HPDE6-E6E7 (cell line): ENCODE measurements around the gene NIFK.

Experiments used
- DNase-seq: peaks from one replicate; pipeline ENCODE4 v3.0.0; 2011; ENCODE audit warnings: missing footprints; ENCODE audit errors: extremely low spot score

The NIFK gene

DNA sequence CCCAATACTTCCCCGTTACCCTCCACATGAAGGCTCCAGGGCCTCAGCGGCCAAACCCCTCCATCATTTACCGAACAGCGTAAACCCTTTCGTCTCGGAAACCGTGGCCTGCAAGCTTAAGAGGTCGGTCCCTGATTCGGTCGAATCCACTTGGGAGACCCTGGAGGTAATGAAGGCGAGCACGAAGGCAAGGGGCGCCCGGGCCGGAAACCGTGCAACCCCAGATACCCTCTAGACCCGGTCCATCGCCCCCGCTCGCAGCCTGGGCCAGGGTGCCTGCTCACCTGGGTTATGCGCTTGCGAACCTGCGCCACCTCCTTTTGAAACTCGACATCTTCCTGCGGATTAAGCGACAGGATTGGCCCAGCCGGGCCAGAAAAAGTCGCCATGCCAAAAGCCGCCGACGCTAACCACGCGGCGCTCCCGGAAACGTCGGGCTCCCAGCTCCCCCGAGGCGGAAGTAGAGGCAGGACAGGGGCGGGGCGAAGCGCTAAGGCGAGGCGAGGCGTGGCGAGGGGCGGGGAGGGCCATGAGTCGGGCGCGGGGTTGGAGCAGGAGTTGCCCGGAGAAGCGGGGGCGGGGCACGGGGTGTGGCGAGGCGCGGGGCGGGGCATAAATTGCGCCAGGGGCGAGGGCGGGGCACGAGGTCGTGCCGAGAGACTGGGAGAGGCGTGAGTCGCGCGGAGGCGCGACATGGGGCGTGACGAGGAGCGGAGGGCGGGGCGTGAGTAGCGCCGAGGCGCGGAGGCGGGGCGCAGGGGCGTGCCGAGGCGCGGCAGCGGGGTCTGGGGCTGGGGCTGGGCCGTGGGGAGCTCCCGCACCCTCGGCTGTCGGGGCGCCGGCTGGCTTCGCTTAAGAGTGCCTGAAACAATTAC is at the start of gene NIFK:
Gene NIFK, minus strand, starts transcription at position 414 of the 875 bp plus-strand sequence. Its CDS starts 25 bp downstream, at position 389.
- peak; percentile 95 for DNase-seq

DNA sequence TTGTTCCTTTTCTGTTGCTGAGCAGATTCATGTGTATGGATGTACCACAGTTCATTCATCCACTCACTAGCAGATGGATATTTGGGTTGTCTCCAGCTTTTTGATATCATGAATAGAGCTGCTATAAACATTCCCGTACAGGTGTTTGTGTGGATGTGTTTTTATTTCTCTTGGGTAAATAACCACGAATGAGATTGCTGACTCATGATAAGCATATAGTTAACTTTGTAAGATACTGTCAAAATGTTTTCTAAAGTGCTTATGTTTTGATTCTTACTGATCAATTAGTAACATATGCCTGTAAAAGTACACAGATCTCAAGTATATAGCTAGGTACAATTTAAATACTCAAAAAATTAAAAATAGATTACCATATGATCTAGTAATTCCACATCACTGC is 46.5 kb upstream of the NIFK start:
- DNase-seq: no peak

DNA sequence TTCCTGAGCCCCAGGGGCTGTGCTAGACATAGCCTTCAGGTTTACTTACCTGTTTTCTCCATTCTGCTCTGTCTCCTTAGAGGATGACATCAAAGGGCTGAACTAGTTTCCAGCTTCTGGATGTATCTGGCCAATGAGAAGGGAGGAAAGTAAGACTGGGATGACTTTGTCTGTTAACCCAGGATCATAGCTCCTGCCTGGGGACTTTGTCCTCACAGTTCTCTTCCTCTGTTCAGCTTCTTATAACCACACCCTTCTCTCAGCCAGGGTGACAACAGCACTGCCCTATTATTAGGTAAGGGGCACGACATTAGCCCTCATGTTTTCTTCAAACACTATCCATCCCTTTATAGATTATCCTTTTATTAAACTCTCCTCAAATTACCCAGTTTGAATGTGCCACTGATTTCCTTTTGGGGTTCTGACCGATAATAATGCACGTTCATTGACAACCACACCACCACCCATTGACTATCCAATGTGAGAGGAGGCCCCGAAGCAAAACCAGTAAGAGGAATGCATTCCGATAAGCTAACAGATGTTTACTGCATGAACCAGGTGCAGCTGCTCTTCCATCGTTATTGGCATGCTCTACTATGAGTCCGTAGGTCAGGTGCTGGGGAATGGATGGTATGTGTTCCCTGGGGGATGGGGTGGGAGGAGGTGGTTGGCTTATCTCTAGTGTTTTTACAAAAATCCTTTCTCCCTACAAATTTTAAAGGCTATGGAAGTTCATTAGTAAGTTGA is 42.2 kb upstream of the NIFK start:
- no peak for DNase-seq

DNA sequence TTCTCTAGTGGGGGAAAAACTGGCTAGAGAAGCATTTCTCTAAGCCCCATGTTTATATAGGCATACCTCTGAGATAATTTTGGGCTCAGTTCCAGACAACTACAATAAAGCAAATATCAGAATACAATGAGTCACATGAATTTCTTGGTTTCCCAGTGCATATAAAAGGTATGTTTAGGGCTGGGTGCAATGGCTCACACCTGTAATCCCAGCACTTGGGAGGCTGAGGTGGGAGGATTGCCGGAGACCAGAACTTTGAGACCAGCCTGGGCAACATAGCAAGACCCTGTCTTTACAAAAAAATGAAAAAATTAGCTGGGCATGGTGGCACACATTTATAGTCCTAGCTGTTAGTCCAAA is 41.0 kb upstream of the NIFK start:
- DNase-seq: no peak

DNA sequence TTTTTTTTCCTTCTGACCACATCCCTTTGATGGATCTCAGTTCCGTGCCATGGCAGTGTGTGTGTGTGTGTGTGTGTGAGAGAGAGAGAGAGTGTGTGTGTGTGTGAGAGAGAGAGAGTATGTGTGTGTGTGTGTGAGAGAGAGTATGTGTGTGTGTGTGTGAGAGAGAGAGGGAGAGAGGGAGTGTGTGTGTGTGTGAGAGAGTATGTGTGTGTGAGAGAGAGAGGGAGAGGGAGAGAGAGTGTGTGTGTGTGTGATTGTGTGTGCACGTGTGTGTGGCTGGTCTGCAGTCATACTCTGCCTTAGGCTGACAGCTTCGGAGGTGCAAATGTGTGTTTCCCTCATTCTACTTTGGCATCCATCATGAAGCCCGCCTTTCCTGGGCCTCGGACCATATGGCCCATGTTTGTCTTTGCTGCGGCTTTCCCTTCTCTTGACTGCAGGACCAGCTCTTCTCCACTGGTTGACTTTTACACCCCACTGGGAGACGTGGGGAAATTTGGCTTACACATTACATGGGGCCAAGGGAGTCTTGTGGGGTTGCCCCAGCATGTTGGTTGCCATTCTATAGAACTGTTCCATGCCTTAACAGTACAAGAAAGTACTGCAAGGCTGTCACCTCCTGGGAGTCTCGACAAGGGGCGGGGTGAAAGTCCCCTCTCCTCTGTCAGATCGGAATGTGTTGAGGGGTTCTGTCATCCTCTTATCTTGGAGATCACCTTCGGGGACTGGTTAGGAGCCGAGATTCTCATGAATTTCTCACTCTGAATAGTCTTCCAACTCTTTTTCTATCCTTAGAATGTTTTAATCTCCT is 40.4 kb upstream of the NIFK start:
- no peak for DNase-seq

DNA sequence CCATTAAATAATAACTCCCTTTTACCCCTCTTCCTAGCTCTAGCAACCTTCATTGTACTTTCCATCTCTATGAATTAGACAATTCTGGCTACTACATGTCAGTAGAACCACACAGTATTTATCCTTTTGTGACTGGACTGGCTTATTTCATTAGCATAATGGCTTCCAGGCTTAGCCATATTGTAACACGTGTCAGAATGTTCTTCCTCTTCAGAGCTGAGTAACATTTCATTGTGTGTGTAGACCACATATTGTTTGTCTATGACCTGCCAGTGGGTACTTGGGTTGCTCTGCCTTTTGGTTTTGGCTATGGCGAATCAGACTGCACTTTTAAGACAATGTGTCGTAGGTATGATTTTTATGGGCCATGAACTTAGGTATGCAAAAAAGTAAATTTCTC is 39.7 kb upstream of the NIFK start:
- DNase-seq: no peak

DNA sequence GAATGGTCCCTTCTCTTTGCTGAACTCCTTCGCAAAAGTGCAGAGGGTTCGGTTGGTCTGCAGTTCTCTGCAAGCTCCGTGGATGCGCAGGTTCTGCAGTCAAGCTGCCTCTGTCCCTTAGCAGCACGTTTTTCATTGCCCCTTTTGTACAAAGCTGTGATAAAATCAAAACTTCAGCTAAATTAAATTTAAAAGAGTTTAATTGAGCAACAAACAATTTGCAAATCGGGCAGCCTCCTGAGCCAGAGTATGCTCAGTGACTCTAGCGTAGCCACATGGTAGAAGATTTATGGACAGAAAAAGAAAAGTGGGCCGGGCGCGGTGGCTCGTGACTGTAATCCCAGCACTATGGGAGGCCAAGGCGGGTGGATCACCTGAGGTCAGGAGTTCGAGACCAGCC is 37.6 kb upstream of the NIFK start:
- DNase-seq: no peak

DNA sequence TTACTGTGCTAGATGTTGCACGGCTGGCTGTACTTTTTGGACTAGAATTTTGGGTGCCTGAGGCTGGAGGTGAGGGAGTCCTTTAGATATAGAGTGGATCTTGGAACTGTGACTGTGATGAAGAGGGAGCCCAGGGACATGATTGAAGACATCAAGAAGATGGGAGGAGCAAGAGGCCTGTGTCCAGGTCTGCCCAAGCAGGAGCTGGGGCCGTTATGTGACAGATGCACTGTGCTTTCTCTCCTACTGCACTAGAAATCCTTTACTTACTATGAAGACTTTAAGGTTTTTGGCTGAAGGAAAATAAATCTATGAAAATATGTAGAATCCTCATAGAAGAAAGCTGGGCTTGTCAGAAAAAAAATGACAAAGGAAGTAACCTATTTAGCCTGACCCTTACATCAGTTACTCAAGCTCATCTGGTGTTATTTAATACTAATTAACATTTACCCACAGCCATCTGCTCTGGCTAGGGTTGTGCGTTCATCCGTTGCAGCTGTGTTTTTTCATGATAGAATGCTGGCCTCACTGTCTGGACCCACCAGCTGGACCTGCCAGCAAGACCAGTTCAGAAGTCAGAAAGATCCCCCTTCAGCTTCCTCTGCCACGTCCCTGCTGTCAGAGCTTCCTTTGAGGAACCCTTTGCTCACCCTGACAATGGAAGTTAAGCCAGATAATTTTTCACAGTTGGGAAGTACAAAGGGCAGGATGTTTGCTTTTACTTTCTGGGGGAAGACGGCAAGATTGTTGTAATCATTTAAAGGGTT is 35.5 kb upstream of the NIFK start:
- DNase-seq: no peak

DNA sequence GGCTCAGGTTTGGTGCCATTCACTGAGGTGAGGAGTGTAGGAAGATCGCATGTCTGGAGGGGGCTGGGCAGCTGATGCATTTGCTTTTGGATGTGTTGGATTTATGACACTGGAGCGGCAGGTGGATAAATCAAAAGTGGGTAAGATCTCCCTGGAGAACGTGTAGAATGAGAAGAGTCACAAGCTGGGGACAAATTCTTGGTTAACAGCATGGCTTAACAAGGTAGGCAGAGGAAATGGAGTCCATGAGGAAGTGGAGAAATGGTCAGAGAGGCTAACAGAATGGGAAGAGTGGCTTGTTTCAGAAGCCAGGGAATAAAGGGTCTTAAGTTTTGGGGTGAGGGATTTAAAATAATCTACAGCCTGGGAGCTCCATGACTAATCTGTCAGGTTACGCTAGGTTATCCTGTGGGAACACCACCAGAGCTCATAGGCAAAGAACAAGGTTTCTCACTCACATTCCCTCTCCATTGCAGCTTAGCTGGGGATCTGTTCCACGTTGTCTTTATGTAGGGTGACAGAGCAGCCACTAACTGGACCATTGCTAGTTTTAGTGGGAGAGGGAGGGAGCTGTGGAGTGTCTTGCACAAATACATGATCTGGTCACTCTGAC is 31.6 kb upstream of the NIFK start:
- DNase-seq: no peak

DNA sequence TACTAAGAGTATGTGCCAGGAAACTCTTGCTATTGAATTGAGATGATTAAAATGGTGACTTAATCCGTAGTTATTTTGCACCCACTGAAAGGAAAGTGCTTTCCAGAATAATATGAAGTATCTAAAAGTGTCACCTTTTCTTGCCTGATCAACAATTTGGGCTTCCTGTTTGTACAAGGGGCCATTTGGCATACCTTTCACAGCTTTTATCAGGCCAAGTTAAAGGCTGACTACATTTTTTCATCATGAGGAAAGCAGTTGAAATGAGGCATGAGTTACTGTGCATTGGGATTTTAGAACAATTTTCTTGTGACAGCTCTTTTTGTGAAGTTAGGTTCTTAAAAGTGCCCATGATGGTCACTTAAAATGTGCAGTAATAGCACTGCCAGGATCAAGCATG is 29.9 kb upstream of the NIFK start:
- no peak for DNase-seq

DNA sequence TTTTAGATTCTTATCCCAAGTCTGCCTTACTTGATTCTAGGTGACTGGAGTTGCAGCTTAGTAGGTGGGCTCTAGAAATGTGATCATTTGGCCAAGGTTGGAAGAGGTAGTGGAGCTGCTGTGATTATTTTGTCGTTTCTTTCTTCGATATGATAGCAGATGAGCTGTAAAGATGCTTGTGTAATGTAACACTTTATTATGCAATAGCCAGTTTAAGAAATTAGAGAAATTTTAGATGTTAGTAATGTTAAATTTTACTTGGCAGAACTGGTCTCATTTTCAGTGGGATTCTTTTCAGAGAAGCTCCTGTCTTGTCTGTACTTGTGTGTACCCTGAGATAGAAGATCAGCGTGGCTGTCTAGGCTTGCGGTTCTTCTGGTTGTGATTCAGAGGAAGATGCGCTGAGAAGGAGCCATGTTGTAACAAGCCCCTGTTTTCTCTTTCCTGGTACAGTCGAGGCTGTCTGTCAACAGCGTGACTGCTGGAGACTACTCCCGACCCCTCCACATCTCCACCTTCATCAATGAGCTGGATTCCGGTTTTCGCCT is 28.1 kb upstream of the NIFK start:
- DNase-seq: peak; percentile 47

DNA sequence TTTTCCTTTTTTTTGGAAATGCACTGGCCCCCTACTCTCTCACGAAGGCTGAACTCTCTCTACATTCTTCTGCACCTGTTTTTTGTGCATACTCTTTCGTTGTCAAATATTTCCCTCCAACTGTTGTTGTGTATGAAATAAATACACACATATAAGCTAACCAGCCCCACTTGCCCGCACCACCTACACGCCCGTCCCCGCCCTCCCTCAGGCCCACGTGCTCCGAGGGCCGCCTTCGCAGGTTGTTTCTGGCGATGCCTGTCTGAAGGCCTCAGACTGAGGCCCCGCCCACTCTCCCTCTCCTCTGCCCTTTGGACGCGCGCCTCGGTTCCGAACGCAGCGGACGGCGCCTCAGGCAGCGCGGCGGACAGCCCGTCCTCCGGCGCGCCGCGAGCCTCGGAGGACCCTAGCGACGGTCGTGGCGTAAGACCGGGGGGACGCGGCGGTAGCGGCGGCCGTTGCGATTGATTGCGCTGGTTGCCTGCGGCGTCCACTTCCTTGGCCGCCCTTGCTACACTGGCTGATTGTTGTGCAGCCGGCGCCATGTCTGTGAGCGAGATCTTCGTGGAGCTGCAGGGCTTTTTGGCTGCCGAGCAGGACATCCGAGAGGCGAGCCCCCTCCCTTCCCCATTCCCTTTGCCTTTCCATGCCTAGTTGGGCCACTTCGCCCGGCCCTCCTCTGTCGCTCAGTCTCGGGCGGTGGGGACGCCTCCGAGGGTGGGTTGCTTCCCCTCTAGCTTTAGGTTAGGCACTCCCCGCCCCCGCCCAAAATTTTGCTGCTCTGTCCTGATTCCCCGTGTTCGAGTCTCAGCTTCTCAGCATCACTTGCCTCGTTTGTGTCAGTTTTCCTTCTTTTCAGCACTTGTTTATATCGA is 18.8 kb upstream of the NIFK start, which contains the start of gene TSN:
Gene TSN, plus strand, starts transcription at position 415 of the 875 bp plus-strand sequence. Its CDS starts 129 bp downstream, at position 544.
- peak; percentile 92 for DNase-seq

DNA sequence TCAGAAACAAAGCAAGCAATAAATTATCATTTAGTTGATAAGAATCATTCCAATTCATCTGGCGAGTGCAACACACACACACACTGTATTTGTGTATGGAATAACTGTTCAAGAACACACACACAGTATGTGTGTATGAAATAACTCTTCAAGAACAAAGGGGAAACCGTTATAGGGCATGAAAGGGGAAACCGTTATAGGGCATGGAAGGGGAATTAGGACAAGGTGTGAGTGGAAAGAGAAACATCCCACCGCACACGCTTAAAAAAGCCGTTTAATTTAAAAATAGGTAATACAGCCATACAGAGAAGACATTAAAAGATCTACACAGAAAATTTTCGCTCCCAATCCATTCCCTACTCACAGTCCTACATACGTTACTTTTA is 18.2 kb upstream of the NIFK start:
- DNase-seq: no peak

DNA sequence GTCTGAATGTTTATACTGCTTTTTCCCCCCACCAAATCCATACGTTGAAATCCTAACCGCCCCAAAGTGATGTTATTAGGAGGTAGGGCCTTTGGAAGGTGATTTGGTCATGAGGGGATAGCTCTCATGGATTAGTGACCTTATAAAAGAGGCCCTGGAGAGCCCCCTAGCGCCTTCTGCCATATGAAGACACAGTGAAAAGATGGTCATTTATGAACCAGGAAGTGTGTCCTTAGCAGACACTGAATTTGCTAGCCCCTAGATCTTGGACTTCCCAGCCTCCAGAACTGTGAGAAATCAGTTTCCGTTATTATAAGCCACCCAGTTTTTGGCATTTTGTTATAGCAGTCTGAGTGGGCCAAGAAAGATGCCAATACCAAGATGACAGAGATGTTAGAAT is 11.5 kb upstream of the NIFK start:
- DNase-seq: no peak

DNA sequence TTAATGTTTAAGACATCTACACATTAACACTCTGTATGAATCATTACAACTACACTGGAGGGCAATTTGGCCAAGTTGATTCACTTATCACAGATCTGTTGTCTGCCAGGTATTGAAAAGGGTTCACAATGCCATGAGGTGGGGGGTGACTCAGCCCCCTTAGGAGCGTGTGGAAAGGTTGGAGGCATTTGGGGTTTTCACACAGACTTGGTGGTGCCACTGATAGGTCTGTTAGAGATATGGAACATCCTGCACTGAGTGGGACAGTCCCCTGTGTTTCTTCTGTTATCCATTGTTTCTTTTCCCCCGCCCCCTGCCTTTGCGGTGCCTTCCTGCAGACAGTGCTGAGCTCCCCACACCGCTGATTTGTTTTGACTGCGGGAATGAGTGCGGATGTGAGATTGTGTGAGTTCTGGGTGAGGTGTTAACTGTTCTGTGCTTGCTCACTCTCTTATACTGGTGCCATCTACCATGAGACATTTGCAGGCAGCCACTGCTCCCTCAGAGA is 9.4 kb upstream of the NIFK start:
- DNase-seq: no peak

DNA sequence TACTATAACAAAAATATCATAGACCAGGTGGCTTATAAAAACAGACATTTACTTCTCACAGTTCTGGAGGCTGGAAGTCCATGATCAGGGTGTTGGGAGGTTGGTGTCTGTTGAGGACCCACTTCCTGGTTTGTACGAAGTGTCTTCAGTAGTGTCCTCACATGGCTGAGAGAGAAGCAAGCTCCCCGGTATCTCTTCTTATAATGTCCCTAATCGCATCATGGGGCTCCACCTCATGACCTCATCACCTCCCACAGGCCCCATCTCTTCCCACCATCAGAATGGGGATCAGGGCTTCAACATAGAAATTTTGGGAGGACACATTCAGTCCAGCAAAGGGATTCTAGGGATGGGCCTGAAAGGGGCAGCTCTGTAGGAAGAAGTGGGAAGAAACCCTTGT is 4.8 kb upstream of the NIFK start:
- no peak for DNase-seq

DNA sequence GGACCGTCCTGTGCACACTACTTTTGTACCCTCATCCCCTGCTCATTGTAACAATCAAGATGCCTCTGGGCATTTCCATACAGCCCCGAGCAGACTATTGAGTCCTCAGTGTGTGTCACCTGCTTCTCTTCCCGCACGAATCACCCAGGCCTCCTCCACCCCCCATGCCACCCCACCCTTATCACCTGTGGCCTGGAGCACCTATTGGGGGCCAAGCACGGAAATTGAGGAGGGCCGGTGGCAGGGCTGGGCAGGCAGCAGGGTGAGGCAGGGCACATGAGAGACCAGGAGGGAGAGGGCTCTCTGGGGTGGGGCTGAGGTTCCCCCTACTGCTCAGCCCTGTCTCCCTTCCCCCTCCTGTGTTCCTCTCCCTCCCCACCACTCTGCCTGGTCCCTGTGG is 4.3 kb upstream of the NIFK start:
- no peak for DNase-seq

DNA sequence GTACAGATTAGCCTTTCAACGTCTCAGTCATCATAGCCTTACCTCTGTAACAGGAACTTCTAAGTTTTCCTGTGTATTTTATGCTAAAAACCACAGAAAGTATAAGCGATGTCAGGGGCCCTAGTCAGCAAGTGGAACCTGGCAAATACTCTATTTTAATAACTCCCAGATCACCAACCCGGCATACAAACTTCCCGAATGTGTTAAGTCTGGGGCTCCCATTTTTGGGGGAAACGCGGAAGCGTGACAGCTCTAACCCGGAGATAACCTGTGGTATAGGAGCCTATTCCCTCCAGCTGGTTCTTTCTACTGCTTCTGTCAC is 574 bp downstream of the NIFK start:
- DNase-seq: no peak

DNA sequence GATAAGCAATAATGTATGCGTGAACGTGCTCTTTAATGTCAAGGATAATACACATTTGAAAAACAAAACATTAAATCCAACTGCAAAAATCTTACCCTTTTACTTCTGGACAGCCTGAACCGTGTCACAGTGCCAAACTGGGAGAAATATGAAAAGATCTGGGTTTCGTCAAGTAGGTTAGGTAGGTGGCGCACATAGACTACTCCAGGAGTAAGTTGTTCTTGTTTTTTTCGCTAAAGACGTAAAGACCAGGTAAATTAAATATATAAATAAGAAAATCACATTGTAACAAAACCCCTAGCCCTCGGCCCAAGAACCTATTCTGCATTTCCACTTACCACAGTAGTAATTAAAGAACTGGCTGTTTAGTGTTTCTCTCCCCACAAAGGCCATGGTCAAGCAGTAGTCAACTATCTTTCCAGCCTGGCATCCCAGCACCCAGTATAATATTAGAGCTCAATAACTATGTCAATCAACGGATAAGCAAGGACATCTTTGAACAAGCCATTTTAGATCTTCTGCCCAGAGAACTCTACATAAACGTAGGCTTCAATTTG is 1.1 kb downstream of the NIFK start:
- DNase-seq: no peak
